H1 (cell line): Measurements from ENCODE around the gene MRPS2. TPM values are rescaled to one million over a fixed set of nuclear protein-coding genes. Genes with fewer than 3 reads are reported as not detected.

Source experiments
- CTCF ChIA-PET: fragments of 300-600 bp; sonication (Branson Sonifier 250); formaldehyde crosslinking; loops from one replicate; lab custom pipeline; 2021; ENCODE audit not compliant: partially characterized antibody; lab: Charles Lee
- POLR2A ChIA-PET: fragments of 300-600 bp; sonication (Branson Sonifier 250); formaldehyde crosslinking; loops from one replicate; lab custom pipeline; 2021; ENCODE audit warnings: inconsistent platforms; ENCODE audit not compliant: partially characterized antibody; lab: Charles Lee
- DNase-seq, 2 experiments: peaks; one replicate each; pipeline versions ENCODE4 v3.0.0 to v3.0.0-alpha.2; 2010 to 2022; ENCODE audit warnings: low spot score in 2 of 2, low read depth in 1 of 2, mixed read lengths in 1 of 2
- FAIRE-seq: peaks from 2 replicates; lab custom pipeline; 2011; peaks lifted over from hg19 to GRCh38; lab: Jason Lieb, UNC
- H2AFZ ChIP-seq: 2 replicates; pipeline ENCODE4 v1.8.1; 2012; ENCODE audit warnings: low read length, inconsistent platforms
- H2AK5ac ChIP-seq: 2 replicates; pipeline ENCODE4 v1.6.1; 2013; ENCODE audit warnings: low read depth, low read length
- H2BK120ac ChIP-seq: replicated peaks from 2 replicates; pipeline ENCODE3; 2013; ENCODE audit warnings: low read depth, low read length, inconsistent platforms
- H2BK12ac ChIP-seq: 2 replicates; pipeline ENCODE4 v1.6.1; 2013; ENCODE audit warnings: low read depth, low read length
- H2BK15ac ChIP-seq: 2 replicates; pipeline ENCODE4 v1.6.1; 2013; ENCODE audit warnings: low read length
- H2BK20ac ChIP-seq: 2 replicates; pipeline ENCODE4 v1.6.1; 2013; ENCODE audit warnings: low read length
- H2BK5ac ChIP-seq: 2 replicates; pipeline ENCODE4 v1.6.1; 2013; ENCODE audit warnings: low read depth, low read length
- H3K14ac ChIP-seq: 2 replicates; pipeline ENCODE4 v1.6.1; 2013; ENCODE audit warnings: inconsistent platforms; ENCODE audit not compliant: insufficient read length
- H3K18ac ChIP-seq: 2 replicates; pipeline ENCODE4 v1.6.1; 2013; ENCODE audit warnings: low read length; ENCODE audit errors: extremely low read depth
- H3K23ac ChIP-seq: 2 replicates; pipeline ENCODE4 v1.6.1; 2013; ENCODE audit warnings: inconsistent platforms; ENCODE audit not compliant: insufficient read length
- H3K23me2 ChIP-seq: 2 replicates; pipeline ENCODE4 v1.6.1; 2013; ENCODE audit warnings: low read depth, low read length
- H3K27ac ChIP-seq: 2 replicates; pipeline ENCODE4 v1.6.1; 2011; ENCODE audit warnings: low read depth, low read length, inconsistent platforms
- H3K27me3 ChIP-seq, 4 experiments: replicated peaks in 1 of 4; 1 replicate in 1 of 4; 2 replicates in 3 of 4; pipeline versions ENCODE4 v1.6.1 to v1.8.1; 2011 to 2013; ENCODE audit warnings: low read length in 3 of 4, mild to moderate bottlenecking in 3 of 4, inconsistent platforms in 2 of 4, mixed read lengths in 2 of 4, moderate library complexity in 1 of 4; ENCODE audit not compliant: control insufficient read depth in 3 of 4, insufficient read depth in 3 of 4; ENCODE audit errors: extremely low read depth in 1 of 4
- H3K36me3 ChIP-seq, 4 experiments: 2 replicates each; pipeline versions ENCODE4 v1.6.1 to v1.8.1; 2011 to 2013; ENCODE audit warnings: mild to moderate bottlenecking in 4 of 4, low read length in 3 of 4, moderate library complexity in 2 of 4, control low read depth in 1 of 4, inconsistent platforms in 1 of 4; ENCODE audit not compliant: insufficient read depth in 4 of 4, control insufficient read depth in 2 of 4
- H3K4ac ChIP-seq: replicated peaks from 2 replicates; pipeline ENCODE3; 2013; ENCODE audit warnings: low read length, low read depth, mixed read lengths, inconsistent platforms; ENCODE audit not compliant: insufficient read length
- H3K4me1 ChIP-seq, 4 experiments: replicated peaks in 1 of 4; 1 replicate in 1 of 4; 2 replicates in 3 of 4; pipeline versions ENCODE4 v1.6.1 to v1.8.1; 2011 to 2013; ENCODE audit warnings: low read length in 3 of 4, inconsistent platforms in 2 of 4, mixed read lengths in 1 of 4; ENCODE audit not compliant: insufficient read depth in 4 of 4, control insufficient read depth in 3 of 4
- H3K4me2 ChIP-seq, 2 experiments: 2 replicates each; pipeline versions ENCODE4 v1.6.1 to v1.8.1; 2011 to 2013; ENCODE audit warnings: low read depth in 2 of 2, low read length in 2 of 2, control low read depth in 1 of 2, inconsistent platforms in 1 of 2, mild to moderate bottlenecking in 1 of 2; ENCODE audit not compliant: insufficient read depth in 1 of 2
- H3K4me3 ChIP-seq, 4 experiments: fragments of 200-600, 300-600 bp in 1 of 4; sonication (generic), shearing (Covaris generic), sonication (Bioruptor Twin) in 1 of 4; 2 replicates each; pipeline versions ENCODE4 v1.5.1 to v1.8.1; 2011 to 2016; ENCODE audit warnings: low read length in 4 of 4, low read depth in 3 of 4, control low read depth in 2 of 4, inconsistent platforms in 2 of 4, mild to moderate bottlenecking in 2 of 4, mixed read lengths in 1 of 4, moderate library complexity in 1 of 4; ENCODE audit not compliant: insufficient read depth in 2 of 4; ENCODE audit errors: extremely low read depth in 1 of 4
- H3K56ac ChIP-seq: replicated peaks from 2 replicates; pipeline ENCODE3; 2013; ENCODE audit warnings: low read depth, mild to moderate bottlenecking, mixed read lengths, low read length, inconsistent platforms; ENCODE audit not compliant: insufficient read length
- H3K79me1 ChIP-seq: 2 replicates; pipeline ENCODE4 v1.6.1; 2013; ENCODE audit warnings: low read depth, low read length, control low read depth
- H3K79me2 ChIP-seq, 2 experiments: 2 replicates each; pipeline versions ENCODE4 v1.6.1 to v1.8.1; 2012 to 2013; ENCODE audit warnings: low read length in 2 of 2, mild to moderate bottlenecking in 2 of 2, inconsistent platforms in 1 of 2; ENCODE audit not compliant: insufficient read depth in 2 of 2, control insufficient read depth in 1 of 2
- H3K9ac ChIP-seq, 4 experiments: replicated peaks in 1 of 4; 1 replicate in 1 of 4; 2 replicates in 3 of 4; pipeline versions ENCODE4 v1.6.1 to v1.8.1; 2011 to 2013; ENCODE audit warnings: low read depth in 3 of 4, low read length in 3 of 4, control low read depth in 2 of 4, mild to moderate bottlenecking in 2 of 4, moderate library complexity in 2 of 4, inconsistent platforms in 1 of 4; ENCODE audit errors: extremely low read depth in 1 of 4
- H3K9me3 ChIP-seq, 2 experiments: 2 replicates each; pipeline versions ENCODE4 v1.6.1 to v1.8.1; 2012 to 2013; ENCODE audit warnings: mild to moderate bottlenecking in 2 of 2, moderate library complexity in 2 of 2, control low read depth in 1 of 2, inconsistent platforms in 1 of 2, low read depth in 1 of 2, low read length in 1 of 2, mixed read lengths in 1 of 2; ENCODE audit not compliant: insufficient read depth in 2 of 2
- H4K20me1 ChIP-seq, 2 experiments: replicated peaks in 1 of 2; 2 replicates each; pipeline versions ENCODE3 to v1.8.1; 2011 to 2013; ENCODE audit warnings: inconsistent platforms in 2 of 2, low read length in 2 of 2, mild to moderate bottlenecking in 1 of 2; ENCODE audit not compliant: insufficient read depth in 2 of 2, control insufficient read depth in 1 of 2
- H4K5ac ChIP-seq: 2 replicates; pipeline ENCODE4 v1.6.1; 2013; ENCODE audit warnings: low read length, low read depth, mixed read lengths, inconsistent platforms; ENCODE audit not compliant: insufficient read length
- H4K8ac ChIP-seq: 2 replicates; pipeline ENCODE4 v1.8.0; 2013; ENCODE audit warnings: mild to moderate bottlenecking, moderate library complexity, low read length, inconsistent platforms; ENCODE audit not compliant: insufficient read depth; ENCODE audit errors: extremely low read depth
- H4K91ac ChIP-seq: replicated peaks from 2 replicates; pipeline ENCODE3; 2013; ENCODE audit warnings: low read length, mixed read lengths, inconsistent platforms; ENCODE audit not compliant: insufficient read length
- ASH2L ChIP-seq: fragments of 200-600, 300-600 bp; sonication (generic); IDR thresholded peaks from one replicate; pipeline ENCODE4 v1.7.1; 2017; ENCODE audit warnings: low read length
- CHD2 ChIP-seq: IDR thresholded peaks from 2 replicates; pipeline ENCODE4 v1.6.1; 2012; ENCODE audit warnings: low read length, improper control_type of control experiment
- JUND ChIP-seq: IDR thresholded peaks from 2 replicates; pipeline ENCODE4 v1.6.1; 2011; ENCODE audit warnings: mild to moderate bottlenecking, improper control_type of control experiment, low read length
- KDM4A ChIP-seq: IDR thresholded peaks from one replicate; pipeline ENCODE4 v1.7.1; 2012; ENCODE audit warnings: low read depth, mild to moderate bottlenecking, moderate library complexity, low read length, inconsistent platforms; ENCODE audit not compliant: severe bottlenecking
- RBBP5 ChIP-seq: IDR thresholded peaks from 2 replicates; pipeline ENCODE4 v1.7.1; 2012; ENCODE audit warnings: low read depth, mild to moderate bottlenecking, inconsistent platforms, low read length, moderate library complexity, borderline replicate concordance
- RXRA ChIP-seq: IDR thresholded peaks from 2 replicates; pipeline ENCODE4 v1.6.1; 2011; ENCODE audit warnings: low read depth, mild to moderate bottlenecking, low read length, moderate library complexity; ENCODE audit not compliant: insufficient read depth
- TAF1 ChIP-seq: IDR thresholded peaks from 2 replicates; pipeline ENCODE4 v1.6.1; 2011; ENCODE audit warnings: mild to moderate bottlenecking, low read depth, low read length
- WGBS, 2 experiments: shearing (Covaris generic) in 1 of 2; methylation state at CpG; one replicate each; pipeline versions ENCODE4 v1.1.6 to v1.1.7; 2013 to 2015; ENCODE audit warnings: low lambda C conversion rate in 2 of 2, mixed read lengths in 2 of 2, inconsistent platforms in 1 of 2, low coverage in 1 of 2, missing lambda C conversion rate in 1 of 2; ENCODE audit not compliant: insufficient replicate concordance in 2 of 2, insufficient coverage in 1 of 2, insufficient read length in 1 of 2; ENCODE audit errors: extremely low coverage in 1 of 2, missing lambda C conversion rate in 1 of 2; 5-methylcytosine and 5-hydroxymethylcytosine counted together
- polyA plus RNA-seq, 7 experiments: library from polyadenylated mRNA; depleted of rRNA in 3 of 7; stranded (reverse) in 5 of 7; unstranded in 2 of 7; fragments of >200 nt in 5 of 7; fragments of 200-250 nt in 2 of 7; gene quantifications; 1 replicate in 5 of 7; 2 replicates in 1 of 7; 4 replicates in 1 of 7; pipeline versions ENCODE4 v1.2.1 to v1.2.3, GENCODE V29; 2011 to 2013; ENCODE audit warnings: missing spikeins in 2 of 7, mixed read lengths in 2 of 7
- total RNA-seq: library from RNA; stranded (reverse); fragmentation: NEBNext Ultra II Directional; extraction: Animal tissue kit (Norgen Biotek cat#: 25700); gene quantifications from 2 replicates; pipeline ENCODE4 v1.2.1, GENCODE V29; 2021
- TF ChIP-seq, protein P1 (sequence below): IDR thresholded peaks from 2 replicates; pipeline ENCODE4 v1.6.1; 2011; ENCODE audit warnings: low read length, improper control_type of control experiment
- TF ChIP-seq, protein P2 (sequence below), 3 experiments: IDR thresholded peaks; 1 replicate in 2 of 3; 2 replicates in 1 of 3; pipeline versions ENCODE4 v1.5.1 to v1.6.1; 2011; ENCODE audit warnings: low read length in 3 of 3, mild to moderate bottlenecking in 3 of 3, inconsistent platforms in 2 of 3, low read depth in 1 of 3, moderate library complexity in 1 of 3; ENCODE audit not compliant: insufficient read depth in 1 of 3; ENCODE audit errors: control extremely low read depth in 1 of 3

Gene MRPS2
- total and polyA plus RNA-seq, 2 of the 8 experiments (the other 6 are each of a cell fraction or from before 2014, with no cell fraction given) = 78.6 to 476 TPM

DNA sequence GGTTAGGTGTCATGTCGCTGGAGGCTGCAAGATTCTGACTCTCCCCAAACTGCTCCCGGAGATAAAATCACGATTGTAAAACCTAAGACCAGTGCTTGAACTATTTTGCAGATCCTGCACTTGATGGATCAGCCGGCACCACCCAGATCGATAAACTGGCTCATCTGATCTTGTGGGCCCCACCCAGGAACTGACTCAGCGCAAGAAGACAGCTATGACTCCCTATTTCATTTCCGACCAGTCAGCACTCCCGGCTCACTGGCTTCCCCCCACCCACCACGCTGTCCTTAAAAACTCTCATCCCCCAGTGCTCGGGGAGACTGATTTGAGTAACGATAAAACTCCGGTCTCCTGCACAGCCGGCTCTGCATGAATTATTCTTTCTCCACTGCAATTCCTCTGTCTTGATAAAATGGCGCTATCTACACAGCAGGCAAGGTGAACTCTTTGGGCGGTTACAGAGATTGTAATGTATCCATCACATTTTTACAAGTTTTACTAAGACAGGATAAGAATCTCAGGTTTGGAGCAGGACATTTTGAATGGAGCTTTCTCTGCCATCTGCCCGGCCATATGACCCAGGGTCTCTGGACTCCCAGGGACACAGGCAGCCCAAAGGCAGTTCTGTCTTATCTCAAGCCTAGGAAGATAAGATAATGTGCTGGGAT, 31.5 kb upstream of the MRPS2 start:
- Histone ChIP-seq H2BK12ac (no peak overlapping the region), H2BK20ac (no peak overlapping the region), H3K4me1 (peaks cover 3 to 12% (median 8%) of the 10 kb centered on the region in 4 experiments), H3K14ac (no peak overlapping the region), H3K56ac (no peak overlapping the region), H2AK5ac (no peak overlapping the region), H4K8ac (no peak overlapping the region), H3K27ac (no peak overlapping the region), H3K4me2 (no peak overlapping the region), H3K9ac (no peak overlapping the region), H2AFZ (no peak overlapping the region), H3K79me2 (no peaks in the 10 kb centered on the region), H3K23me2 (no peaks in the 10 kb centered on the region), H2BK120ac (no peak overlapping the region), H3K9me3 (no peaks in the 10 kb centered on the region), H3K4me3 (no peak overlapping the region), H3K79me1 (no peaks in the 10 kb centered on the region), H4K20me1 (no peaks in the 10 kb centered on the region), H3K18ac (no peak overlapping the region), H4K91ac (no peak overlapping the region), H3K23ac (no peak overlapping the region), H2BK5ac (no peak overlapping the region), H3K4ac (no peak overlapping the region), H3K27me3 (no peaks in the 10 kb centered on the region), H4K5ac (no peak overlapping the region), H2BK15ac (no peak overlapping the region), H3K36me3 (no peaks in the 10 kb centered on the region)
- 82% methylated on average over 16 of the region's 16 CpGs; no CpG with 5 or more reads in 1 of the 2 experiments for WGBS, 2 experiments
- FAIRE-seq = no peak
- ChIA-PET POLR2A (interaction anchor here (1.0 kb wide), 1 partner anchor 18 kb away, joined by 3 read pairs; no protein-coding TSS in a partner anchor), CTCF (interaction anchor here (1.3 to 4.8 kb wide), 2 partner anchors 14 to 29 kb away, joined by 3 to 17 read pairs; no protein-coding TSS in a partner anchor)
- no peak for DNase-seq
- TF ChIP-seq RBBP5 (no peak), TAF1 (no peak), ASH2L (no peak), CHD2 (no peak), JUND (no peak), KDM4A (no peak), RXRA (no peak)
- TF ChIP-seq, protein P1, sequence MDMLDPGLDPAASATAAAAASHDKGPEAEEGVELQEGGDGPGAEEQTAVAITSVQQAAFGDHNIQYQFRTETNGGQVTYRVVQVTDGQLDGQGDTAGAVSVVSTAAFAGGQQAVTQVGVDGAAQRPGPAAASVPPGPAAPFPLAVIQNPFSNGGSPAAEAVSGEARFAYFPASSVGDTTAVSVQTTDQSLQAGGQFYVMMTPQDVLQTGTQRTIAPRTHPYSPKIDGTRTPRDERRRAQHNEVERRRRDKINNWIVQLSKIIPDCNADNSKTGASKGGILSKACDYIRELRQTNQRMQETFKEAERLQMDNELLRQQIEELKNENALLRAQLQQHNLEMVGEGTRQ = no peak
- TF ChIP-seq, protein P2, sequence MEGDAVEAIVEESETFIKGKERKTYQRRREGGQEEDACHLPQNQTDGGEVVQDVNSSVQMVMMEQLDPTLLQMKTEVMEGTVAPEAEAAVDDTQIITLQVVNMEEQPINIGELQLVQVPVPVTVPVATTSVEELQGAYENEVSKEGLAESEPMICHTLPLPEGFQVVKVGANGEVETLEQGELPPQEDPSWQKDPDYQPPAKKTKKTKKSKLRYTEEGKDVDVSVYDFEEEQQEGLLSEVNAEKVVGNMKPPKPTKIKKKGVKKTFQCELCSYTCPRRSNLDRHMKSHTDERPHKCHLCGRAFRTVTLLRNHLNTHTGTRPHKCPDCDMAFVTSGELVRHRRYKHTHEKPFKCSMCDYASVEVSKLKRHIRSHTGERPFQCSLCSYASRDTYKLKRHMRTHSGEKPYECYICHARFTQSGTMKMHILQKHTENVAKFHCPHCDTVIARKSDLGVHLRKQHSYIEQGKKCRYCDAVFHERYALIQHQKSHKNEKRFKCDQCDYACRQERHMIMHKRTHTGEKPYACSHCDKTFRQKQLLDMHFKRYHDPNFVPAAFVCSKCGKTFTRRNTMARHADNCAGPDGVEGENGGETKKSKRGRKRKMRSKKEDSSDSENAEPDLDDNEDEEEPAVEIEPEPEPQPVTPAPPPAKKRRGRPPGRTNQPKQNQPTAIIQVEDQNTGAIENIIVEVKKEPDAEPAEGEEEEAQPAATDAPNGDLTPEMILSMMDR (IDR thresholded peaks at IDR 0.05; ENCODE audit: control extremely low read depth in 1 of 3, insufficient read depth in 1 of 3, low read depth in 1 of 3, low read length in 3 of 3) = no peak
